Activated naive CD4-positive, alpha-beta T cell treated with anti-CD3 and anti-CD28 coated beads, Interleukin-2, amount 50 U/mL, for 72 hours (primary cell): ENCODE data around the gene CAPN12. TPM values are rescaled to one million over a fixed set of nuclear protein-coding genes. Genes with fewer than 3 reads are reported as not detected.

ENCODE experiments used
- ATAC-seq, 2 donors: fragments of 150-1000 bp; cut with Tn5 transposase; 2 replicates each; pipeline ENCODE4 v1.10.0; 2021; ENCODE audit warnings: mild to moderate bottlenecking in 2 of 2, moderate library complexity in 2 of 2
- DNase-seq, 2 donors: peaks; one replicate each; pipeline ENCODE4 v3.0.0; 2021 to 2022; ENCODE audit warnings: low spot score in 2 of 2
- H3K27ac Mint-ChIP-seq, 2 donors: one replicate each; pipeline ENCODE4 v1.8.0; 2022; ENCODE audit warnings: mild to moderate bottlenecking in 2 of 2, mixed read lengths in 2 of 2
- H3K36me3 Mint-ChIP-seq, 2 donors: one replicate each; pipeline ENCODE4 v1.8.0; 2022; ENCODE audit warnings: mixed read lengths in 2 of 2
- H3K9me3 Mint-ChIP-seq, 2 donors: one replicate each; pipeline ENCODE4 v1.8.0; 2022; ENCODE audit warnings: mixed read lengths in 2 of 2
- total RNA-seq, 2 donors: library from RNA; stranded (reverse); gene quantifications; one replicate each; pipeline ENCODE4 v1.2.3, GENCODE V29; 2022

Gene CAPN12
- total RNA-seq, 2 donors from 2014 or later = 1.6 to 9.0 TPM

GRCh38 chr19:38733493-38734175, 10.6 kb downstream of the CAPN12 start:
- peak overlapping the region in 1 of 2 donors; percentile 35 for H3K27ac Mint-ChIP-seq
- H3K9me3 Mint-ChIP-seq = no peaks in the 10 kb centered on the region
- ATAC-seq (peak in 1 of 2 donors; percentile 18), DNase-seq (no peak)
- no peaks in the 10 kb centered on the region for H3K36me3 Mint-ChIP-seq

DNA sequence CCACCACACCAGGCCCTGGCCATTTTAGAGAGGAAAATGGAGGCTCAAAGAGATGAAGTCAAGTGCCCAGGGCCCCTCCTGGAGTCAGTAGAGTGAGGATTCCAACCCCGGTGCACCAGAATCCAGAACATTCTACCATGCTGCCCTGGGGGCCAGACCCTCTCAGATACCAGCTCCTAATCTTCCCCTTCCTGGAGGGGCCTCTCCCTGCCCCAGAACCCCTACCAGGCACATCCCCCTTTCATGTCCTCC, 11.1 kb downstream of the CAPN12 start:
- ATAC-seq (no peak), DNase-seq (no peak)
- no peaks in the 10 kb centered on the region for H3K36me3 Mint-ChIP-seq
- peak overlapping the region in 1 of 2 donors; percentile 35 for H3K27ac Mint-ChIP-seq
- H3K9me3 Mint-ChIP-seq = no peaks in the 10 kb centered on the region

- no peak for DNase-seq
- Mint-ChIP-seq H3K27ac (peak overlapping the region; percentile 2 to 21), H3K9me3 (no peaks in the 10 kb centered on the region), H3K36me3 (no peaks in the 10 kb centered on the region)
- ATAC-seq = no peak
Observed at GRCh38 chr19:38731654-38732301, 12.5 kb downstream of the CAPN12 start.

DNA sequence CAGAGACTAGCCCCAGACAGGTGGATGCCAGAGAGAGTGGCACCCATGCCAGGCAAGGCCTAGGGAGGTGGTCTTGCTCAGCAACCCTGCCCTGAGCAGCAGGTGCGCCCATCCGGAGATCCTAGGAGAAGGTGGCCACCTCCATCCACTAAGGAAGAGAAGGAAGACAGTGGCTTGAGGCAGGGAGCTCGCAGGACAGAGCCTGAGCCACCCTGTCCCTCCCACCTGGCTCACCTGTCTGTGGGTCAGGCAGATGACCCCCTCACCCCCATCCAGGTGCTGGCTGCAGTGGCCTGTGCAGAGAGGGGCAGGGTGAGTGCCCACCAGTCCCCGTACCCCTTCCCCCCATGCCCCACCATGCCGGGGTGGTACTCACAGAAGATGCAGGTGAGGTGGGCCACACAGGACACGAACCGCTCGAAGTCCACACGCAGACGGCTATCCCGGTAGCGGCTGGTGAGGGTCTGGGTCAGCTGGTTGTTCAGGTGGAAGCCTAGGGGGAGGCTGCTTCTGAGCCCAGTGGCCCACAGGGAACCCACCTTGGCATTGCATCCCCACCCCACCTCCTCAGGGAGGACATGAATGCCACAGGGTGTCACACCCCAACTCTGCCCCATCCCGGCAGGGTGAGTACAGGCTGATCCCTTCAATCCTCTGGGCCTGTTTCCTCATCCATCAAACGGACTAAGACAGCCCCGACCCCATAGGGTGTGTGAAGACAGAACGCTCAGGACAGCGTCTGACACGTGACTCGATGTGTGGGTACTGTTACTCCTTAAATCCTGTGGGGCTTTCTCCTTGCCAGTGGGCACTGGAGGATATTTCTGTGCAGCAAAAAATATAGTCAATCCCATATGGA, 13.3 kb downstream of the CAPN12 start:
- Mint-ChIP-seq H3K27ac (peak overlapping the region in 1 of 2 donors; percentile 62), H3K9me3 (no peaks in the 10 kb centered on the region), H3K36me3 (no peaks in the 10 kb centered on the region)
- DNase-seq = no peak
- no peak for ATAC-seq

DNA sequence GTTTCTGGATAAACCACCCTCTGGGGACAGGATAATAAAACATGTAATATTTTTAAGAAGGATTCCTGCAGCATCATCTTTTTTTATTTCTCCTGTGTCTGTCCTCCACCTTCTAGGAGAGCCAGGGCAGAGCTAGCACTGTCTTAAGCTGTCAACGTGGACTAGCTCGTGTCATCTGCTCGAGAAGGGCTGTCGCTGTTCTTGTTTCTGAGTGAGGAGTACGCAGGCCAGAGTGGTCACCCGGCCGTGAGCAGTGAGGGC, 13.9 kb downstream of the CAPN12 start:
- H3K9me3 Mint-ChIP-seq = no peaks in the 10 kb centered on the region
- DNase-seq (no peak), ATAC-seq (no peak)
- H3K27ac Mint-ChIP-seq = peak overlapping the region; percentile 18 to 62
- H3K36me3 Mint-ChIP-seq = no peaks in the 10 kb centered on the region

- Mint-ChIP-seq H3K36me3 (no peaks in the 10 kb centered on the region), H3K27ac (peak overlapping the region; percentile 29 to 62), H3K9me3 (no peaks in the 10 kb centered on the region)
- ATAC-seq (peak; percentile 79 to 86), DNase-seq (peak; percentile 76 to 88)
Observed at GRCh38 chr19:38729653-38730469, 14.4 kb downstream of the CAPN12 start.

- Mint-ChIP-seq H3K9me3 (no peaks in the 10 kb centered on the region), H3K27ac (peak overlapping the region; percentile 55 to 62), H3K36me3 (no peaks in the 10 kb centered on the region)
- no peak for DNase-seq
- ATAC-seq = no peak
Observed at GRCh38 chr19:38728752-38729541, 15.3 kb downstream of the CAPN12 start.

GRCh38 chr19:38727868-38728660, 16.2 kb downstream of the CAPN12 start:
- no peak for DNase-seq
- H3K9me3 Mint-ChIP-seq = no peaks in the 10 kb centered on the region
- H3K27ac Mint-ChIP-seq = peak overlapping the region in 1 of 2 donors; percentile 55
- H3K36me3 Mint-ChIP-seq = no peaks in the 10 kb centered on the region
- ATAC-seq = no peak

DNA sequence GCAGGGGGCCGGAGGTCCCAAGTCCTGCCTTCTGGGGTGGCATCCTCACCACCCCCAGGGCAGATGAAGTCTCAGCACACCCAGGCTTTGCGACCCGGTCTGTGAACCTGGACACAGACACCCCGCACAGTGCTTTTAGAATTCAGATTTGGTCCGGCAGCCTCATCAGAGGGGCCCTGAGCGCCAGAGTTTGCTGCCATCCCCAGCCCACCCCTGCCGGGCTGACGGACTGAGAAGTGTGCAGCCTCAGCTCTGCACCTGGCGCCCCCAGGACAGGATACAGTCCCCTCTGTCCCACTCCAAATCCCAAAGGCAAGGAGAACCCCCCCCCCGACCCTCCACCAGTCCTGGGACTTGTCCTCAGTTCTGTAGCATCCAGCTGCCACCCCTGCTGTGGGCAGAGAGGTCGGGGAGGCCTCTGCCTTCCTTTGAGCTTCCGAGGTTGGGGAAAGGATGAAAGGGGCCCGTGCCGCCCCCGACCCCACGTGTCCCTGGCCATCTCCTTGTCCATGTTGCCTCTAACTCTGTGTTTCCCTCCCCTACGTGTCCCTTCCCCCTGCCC, 16.9 kb downstream of the CAPN12 start:
- ATAC-seq = no peak
- DNase-seq = no peak
- Mint-ChIP-seq H3K36me3 (no peaks in the 10 kb centered on the region), H3K9me3 (no peaks in the 10 kb centered on the region), H3K27ac (peak overlapping the region in 1 of 2 donors; percentile 56)

DNA sequence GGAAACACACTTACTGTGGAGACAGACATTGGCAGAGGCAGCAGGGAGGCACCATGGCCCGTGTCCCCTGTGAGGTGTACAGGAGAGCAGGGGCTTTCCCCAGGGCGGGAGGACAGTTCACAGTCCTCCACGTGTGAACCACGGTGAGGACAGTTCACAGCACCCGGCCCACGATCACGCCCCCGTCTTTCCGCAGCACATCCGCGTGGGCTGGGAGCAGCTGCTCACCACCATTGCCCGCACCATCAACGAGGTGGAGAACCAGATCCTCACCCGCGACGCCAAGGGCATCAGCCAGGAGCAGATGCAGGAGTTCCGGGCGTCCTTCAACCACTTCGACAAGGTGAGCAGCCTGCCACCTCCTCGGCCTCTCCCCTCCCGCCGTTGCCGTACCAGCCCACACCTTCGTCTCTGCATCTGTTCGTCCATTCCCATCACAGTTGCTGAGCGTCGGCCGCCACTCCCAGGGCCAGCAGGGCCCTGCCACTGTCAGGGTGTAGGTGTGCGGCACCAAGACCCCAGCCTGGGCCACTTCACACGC, 17.4 kb downstream of the CAPN12 start:
- no peaks in the 10 kb centered on the region for H3K36me3 Mint-ChIP-seq
- H3K27ac Mint-ChIP-seq = peak overlapping the region in 1 of 2 donors; percentile 56
- ATAC-seq (peak in 1 of 2 donors; percentile 53), DNase-seq (no peak)
- no peaks in the 10 kb centered on the region for H3K9me3 Mint-ChIP-seq

DNA sequence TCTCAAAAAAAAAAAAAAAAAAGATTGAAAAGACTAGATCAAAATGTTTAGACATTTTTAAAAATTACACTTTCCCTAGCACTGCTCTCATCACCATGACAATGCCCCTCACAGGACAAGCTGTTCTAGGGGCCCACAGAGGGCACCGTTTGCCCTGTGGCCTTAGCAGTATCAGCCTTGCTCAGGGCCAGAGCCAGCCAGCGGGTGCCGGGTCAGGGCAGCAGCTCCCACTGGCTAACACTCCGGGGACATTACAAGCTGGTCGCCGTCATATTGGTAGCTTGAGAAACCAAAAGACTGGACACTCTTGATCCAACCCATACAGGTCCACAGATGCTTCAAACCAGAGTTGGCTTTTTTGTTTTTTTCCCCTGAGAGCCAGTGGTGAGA, 18.0 kb downstream of the CAPN12 start:
- no peak for ATAC-seq
- Mint-ChIP-seq H3K9me3 (no peaks in the 10 kb centered on the region), H3K36me3 (no peaks in the 10 kb centered on the region), H3K27ac (no peak overlapping the region)
- no peak for DNase-seq

GRCh38 chr19:38725469-38726283, 18.6 kb downstream of the CAPN12 start:
- ATAC-seq = no peak
- no peaks in the 10 kb centered on the region for H3K36me3 Mint-ChIP-seq

DNA sequence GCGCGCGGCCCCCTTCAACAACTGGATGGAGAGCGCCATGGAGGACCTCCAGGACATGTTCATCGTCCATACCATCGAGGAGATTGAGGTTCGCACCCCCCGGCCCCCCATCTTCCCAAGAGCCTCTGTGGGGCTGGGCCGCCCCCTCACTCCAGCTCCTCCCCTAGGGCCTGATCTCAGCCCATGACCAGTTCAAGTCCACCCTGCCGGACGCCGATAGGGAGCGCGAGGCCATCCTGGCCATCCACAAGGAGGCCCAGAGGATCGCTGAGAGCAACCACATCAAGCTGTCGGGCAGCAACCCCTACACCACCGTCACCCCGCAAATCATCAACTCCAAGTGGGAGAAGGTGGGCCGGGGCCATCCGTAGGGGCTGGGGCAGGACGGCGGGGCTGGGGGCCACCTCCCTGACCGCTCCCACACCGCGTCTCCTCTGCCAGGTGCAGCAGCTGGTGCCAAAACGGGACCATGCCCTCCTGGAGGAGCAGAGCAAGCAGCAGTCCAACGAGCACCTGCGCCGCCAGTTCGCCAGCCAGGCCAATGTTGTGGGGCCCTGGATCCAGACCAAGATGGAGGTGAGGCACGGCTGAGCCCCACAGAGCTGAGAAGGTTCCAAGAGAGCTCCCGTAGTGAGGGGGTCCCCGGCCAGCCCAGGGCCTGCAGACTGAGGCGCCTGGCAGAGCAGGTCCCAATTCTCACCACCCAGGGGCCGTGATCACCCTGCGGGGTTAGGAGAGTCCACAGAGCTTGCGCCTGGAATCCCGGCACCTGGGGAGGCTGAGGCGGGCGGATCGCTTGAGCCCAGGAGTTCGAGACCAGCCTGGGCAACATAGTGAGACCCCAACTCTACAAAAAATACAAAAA, 20.1 kb downstream of the CAPN12 start:
- Mint-ChIP-seq H3K27ac (no peak overlapping the region), H3K9me3 (no peaks in the 10 kb centered on the region), H3K36me3 (no peaks in the 10 kb centered on the region)
- ATAC-seq (no peak), DNase-seq (no peak)

More at GRCh38 chr19:38725469-38726283, 18.6 kb downstream of the CAPN12 start:
- no peak for DNase-seq
- no peak overlapping the region for H3K27ac Mint-ChIP-seq
- H3K9me3 Mint-ChIP-seq = no peaks in the 10 kb centered on the region

DNA sequence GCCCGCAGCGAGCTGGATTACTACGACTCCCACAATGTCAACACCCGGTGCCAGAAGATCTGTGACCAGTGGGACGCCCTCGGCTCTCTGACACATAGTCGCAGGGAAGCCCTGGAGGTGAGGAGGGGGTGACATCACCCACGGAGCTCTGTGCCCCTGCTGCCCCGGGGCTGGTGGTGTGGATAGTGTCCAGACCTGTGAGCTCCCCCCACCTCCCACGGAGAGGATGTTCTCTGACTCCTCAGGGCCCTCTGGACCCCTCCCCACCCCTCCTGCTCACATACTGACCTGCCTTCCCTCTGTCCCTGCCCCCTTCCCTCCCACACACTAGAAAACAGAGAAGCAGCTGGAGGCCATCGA, 20.7 kb downstream of the CAPN12 start:
- H3K9me3 Mint-ChIP-seq = no peaks in the 10 kb centered on the region
- peak overlapping the region in 1 of 2 donors; percentile 50 for H3K27ac Mint-ChIP-seq
- ATAC-seq (no peak), DNase-seq (no peak)
- H3K36me3 Mint-ChIP-seq = no peaks in the 10 kb centered on the region
